NCI-H2171 (cell line): ENCODE measurements around the gene TSPAN14.

ENCODE experiments used
- DNase-seq: peaks from one replicate; lab custom pipeline; 2025; lab: John Stamatoyannopoulos, UW

TSPAN14 gene

GRCh38 chr10:80421707-80422536 is 32.2 kb upstream of the TSPAN14 start:
- no peak for DNase-seq

GRCh38 chr10:80425901-80426300 is 28.2 kb upstream of the TSPAN14 start:
- no peak for DNase-seq

DNA sequence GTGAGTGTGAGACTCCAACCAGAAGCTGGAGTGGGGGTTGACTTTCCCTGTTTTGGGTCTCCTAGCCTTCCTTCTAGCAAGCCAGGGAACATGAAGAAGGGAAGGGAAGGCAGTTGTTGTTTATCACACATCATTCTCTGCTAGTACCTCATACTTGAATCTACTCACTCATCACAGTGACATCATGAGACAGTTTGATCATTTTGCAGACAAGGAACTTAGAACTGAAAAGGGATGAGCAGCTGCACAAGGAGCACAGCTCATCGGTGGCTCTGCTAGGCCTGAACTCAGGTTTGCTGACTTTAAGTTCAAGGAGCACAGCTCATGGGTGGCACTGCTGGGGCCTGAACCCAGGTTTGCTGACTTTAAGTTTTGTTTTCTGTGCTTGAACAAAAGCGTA is 26.6 kb upstream of the TSPAN14 start:
- DNase-seq: no peak

GRCh38 chr10:80429521-80429973 is 24.6 kb upstream of the TSPAN14 start:
- no peak for DNase-seq

GRCh38 chr10:80433134-80433533 is 21.0 kb upstream of the TSPAN14 start:
- DNase-seq: no peak

DNA sequence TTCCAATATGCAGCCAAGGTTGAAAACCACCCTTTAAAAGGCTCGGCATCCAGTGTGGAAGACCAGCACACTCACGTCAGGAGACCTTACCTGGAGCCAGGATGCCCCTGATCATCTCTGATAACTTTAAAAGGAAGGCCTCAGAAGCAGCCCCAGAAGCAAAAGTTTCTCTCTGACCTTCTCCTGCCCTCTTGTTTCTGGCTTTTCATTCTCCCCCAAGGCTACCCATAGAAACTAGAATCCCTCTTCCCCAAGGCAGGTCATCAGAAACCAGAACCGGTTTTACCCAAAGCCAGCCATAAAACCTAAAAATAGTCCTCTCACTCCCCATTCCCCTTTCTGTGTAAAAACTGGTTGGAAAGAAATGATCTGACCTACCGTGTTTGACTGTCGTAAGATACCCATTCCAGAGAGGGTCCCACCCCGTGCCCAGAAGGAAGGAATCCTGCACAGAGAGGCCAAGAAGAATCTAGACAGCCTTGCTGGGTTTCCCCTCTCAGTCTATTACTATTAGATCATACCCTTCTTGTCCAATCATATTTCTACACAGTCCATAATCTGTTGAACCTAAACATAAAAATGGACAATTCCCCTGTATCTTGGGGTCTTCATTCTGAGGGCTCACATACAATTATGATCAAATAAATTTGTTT is 17.5 kb upstream of the TSPAN14 start:
- no peak for DNase-seq

- DNase-seq: no peak
Measured at GRCh38 chr10:80437227-80437626, 16.9 kb upstream of the TSPAN14 start.

DNA sequence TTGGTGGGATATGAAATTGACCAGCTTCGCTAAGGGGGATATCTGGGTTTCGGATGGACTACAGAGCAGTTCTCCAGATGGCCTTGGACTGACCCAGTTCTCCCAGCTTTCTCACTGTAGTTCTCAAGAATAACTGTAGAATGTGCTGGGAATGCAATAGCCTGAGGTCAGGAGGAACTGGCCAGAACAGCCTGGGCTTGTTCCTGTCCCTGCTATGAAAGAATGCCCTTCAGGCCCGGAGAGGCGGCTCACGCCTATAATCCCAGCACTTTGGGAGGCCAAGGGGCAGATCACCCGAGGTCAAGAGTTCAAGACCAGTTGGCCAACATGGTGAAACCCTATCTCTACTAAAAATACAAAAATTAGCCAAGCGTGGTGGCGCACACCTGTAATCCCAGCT is 12.3 kb upstream of the TSPAN14 start:
- DNase-seq: no peak

GRCh38 chr10:80442879-80443278 is 11.2 kb upstream of the TSPAN14 start:
- DNase-seq: no peak

DNA sequence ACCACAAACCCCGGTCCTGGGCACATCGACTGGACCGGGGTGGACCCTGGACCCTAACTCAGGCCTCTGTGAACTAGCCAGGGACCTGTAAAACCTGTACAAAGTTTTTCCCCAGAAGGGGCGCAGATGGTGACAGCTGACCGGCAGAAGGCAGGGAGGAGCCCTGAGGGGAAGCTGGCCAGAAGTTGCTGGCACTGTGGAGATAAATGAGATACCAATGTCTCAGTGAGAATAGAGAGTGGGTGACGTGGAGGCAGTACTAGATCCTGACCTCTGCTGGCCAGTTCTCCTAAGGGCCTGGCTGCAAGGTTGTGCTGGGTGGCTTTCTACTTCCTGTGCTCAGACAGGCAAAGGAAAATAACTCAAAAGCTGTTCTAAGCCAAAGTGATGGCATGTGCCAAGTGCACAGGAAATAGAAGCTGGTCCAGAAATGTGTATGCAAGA is 10.6 kb upstream of the TSPAN14 start:
- no peak for DNase-seq

GRCh38 chr10:80444124-80444523 is 10.0 kb upstream of the TSPAN14 start:
- no peak for DNase-seq

DNA sequence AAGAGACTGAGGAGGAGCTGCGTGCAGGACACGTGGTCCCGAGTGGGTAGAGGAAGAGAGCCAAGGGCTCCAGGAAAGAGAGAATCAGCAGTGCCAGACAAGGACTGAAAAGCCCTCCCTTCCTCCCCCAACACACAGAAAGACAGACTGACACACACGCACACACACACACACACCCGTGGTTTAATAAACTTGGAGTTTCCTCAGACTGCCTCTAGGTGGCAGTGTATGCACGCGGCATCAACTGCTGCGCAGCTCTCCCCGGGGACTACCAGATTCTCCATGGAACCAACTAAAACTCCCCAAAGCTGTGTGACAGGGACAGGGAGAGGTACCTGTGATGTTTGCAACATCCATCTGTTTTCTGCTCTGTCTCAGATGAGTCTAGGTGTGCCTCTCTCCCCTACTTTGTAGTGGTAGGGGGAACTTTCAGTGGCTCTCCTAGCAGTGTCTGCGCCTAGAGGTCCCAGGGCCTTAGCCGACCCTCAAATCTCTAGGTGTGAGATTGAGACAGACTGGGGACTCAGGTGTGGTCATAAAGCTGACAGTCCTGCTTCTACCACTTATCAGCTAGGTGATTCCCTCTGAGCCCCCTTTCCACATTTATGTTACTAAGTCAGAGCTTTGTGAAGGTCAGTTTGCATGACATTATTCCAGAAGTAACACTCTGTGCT is 9.3 kb upstream of the TSPAN14 start:
- DNase-seq: no peak

DNA sequence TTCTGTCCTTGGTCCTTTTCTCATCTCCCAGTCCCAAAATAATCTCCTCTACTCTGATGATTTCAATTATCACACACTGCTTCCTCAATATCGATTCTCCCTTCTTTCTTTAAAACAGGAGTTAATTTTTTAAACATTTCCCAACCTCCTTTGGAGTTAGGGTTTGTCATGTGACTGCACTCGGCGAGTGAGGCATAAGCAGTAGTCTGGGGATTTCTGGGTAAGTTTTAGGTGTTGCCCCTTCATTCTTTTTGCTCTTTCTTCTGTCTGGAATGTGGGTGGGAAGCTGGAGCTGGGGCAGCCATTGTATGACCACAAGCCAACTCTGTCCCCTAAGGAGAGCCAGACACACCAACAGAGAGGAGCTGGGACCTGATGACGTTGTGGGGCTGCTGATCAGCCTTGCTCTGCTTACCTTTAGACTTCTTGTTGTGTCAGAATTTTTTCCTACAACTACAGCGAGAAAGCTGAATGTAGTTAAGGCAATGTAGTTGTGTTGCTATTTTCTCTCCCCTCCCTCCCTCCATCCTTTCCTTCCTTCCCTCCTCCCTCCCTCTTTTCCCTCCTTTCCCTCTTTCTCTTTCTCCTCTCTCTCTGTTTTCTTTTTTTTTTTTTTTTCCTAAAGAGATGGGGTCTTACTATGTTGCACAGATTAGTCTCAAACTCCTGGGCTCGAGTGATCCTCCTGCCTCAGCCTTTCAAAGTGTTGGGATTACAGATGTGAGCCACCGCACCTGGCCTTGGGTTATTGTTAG is 6.5 kb upstream of the TSPAN14 start:
- DNase-seq: no peak

DNA sequence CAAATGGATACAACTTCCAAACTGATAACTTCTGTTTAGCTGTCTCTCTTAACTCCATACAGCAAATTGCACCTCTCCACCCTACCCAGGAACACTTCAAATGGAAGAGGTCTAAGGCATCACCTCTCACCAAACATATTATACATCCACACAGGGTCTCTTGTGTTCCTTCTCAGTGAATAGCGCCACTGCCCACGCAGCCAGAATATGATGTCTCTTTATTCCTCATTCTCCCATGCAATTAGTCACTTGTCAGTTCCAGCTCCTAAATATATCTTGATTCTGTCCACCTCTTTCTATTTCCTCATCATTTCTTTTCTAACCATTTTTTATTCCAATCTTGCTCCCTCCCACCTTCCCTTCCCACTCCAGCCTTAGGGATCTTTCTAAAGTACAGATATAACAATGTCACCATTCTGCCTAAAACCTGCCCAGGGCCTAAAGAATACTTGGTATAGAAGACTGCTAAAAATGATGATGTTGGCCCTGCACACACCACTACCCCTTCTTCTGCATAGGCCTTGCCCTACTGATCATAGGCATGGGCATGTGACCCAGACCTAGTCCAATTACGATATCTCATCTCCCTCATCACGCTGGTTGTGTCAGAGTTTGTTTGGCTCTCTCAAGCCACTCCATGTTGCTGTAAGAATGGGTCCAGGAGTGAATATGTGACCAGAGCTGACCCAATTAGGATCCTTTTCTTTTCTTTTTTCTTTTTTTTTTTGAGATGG is 5.7 kb upstream of the TSPAN14 start:
- DNase-seq: no peak

DNA sequence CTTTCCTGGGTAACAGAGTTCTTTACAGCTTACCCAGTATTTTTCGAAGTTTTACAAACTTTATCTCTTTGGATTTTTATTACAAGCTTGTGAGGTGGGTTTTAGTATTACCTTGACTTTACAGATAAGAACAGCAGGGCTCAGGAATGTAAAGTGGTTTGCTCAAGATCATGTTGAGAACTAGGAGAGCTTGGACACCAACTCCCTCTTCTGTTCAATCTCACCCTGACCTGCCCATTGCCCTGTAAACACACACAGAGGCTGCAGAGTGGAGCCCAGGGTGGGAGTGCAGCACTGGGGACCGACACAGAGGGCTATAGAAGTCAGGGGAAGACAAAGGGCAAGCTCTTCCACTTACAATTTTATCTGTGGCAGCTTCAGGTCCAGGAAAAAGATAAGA is 4.6 kb upstream of the TSPAN14 start:
- no peak for DNase-seq

- DNase-seq: no peak
Measured at GRCh38 chr10:80451132-80451531, 3.0 kb upstream of the TSPAN14 start.

DNA sequence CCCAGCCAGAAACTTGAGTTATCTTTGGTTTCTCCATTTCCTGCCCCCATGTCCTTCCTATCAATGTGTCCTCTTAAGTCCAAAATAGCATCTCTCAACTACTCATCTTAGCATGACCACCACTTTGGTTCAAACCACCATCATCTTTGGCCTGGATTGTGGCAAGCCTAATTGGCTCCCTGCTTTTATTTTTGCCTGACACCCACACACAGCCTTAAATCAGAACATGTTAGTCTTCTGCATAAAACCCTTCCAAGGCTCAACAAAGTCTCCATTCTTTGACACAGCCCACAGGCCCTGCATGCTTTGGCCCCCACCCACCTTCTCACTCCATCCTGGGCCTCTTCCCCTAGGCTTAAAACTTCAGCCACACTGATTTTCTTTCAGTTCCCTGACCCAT is 2.0 kb upstream of the TSPAN14 start:
- no peak for DNase-seq

- DNase-seq: no peak
Measured at GRCh38 chr10:80452640-80453039, 1.5 kb upstream of the TSPAN14 start.

DNA sequence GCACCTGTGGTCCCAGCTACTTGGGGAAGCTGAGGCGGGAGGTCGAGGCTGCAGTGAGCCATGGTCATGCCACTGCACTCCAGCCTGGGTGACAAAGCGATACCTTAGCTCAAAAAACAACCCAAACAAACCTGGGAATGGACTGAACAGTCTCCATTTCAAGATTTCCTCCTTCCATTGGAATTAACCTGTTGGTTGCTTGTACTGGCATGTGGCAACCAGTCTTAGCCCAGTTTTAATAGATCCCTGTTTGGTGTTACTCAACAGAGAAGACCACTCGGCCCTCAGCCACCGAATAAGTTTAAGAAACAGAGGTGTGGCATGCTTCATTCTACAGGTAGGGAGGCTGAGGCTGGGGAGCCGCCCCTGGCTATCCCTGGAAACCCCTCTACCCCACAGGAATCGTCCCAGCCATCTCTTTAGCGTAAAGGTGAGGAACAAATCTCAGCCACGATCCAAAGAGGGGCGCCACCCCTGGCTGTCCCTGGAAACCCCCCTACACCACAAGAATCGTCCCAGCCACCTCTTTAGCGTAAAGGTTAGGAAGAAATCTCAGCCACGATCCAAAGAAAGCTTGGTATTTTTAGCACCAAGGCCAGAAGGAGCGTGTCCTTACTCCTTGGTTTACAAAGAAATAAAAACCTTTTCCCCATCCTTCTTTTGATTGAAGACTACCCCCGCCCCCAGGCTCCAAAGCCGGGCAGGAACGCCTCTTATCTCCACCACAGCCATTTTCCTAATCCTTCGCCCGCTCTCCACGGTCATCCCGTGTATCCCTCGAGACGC is 861 bp upstream of the TSPAN14 start:
- no peak for DNase-seq
